GM12874 (cell line): ENCODE data around the gene RASD2.

Experiments
- TF ChIP-seq, protein P1 (sequence below): IDR thresholded peaks from 2 replicates; pipeline ENCODE4 v1.5.1; 2011; ENCODE audit warnings: low read depth, mild to moderate bottlenecking, control low read depth, low read length, moderate library complexity; ENCODE audit not compliant: insufficient read depth

RASD2 gene

DNA sequence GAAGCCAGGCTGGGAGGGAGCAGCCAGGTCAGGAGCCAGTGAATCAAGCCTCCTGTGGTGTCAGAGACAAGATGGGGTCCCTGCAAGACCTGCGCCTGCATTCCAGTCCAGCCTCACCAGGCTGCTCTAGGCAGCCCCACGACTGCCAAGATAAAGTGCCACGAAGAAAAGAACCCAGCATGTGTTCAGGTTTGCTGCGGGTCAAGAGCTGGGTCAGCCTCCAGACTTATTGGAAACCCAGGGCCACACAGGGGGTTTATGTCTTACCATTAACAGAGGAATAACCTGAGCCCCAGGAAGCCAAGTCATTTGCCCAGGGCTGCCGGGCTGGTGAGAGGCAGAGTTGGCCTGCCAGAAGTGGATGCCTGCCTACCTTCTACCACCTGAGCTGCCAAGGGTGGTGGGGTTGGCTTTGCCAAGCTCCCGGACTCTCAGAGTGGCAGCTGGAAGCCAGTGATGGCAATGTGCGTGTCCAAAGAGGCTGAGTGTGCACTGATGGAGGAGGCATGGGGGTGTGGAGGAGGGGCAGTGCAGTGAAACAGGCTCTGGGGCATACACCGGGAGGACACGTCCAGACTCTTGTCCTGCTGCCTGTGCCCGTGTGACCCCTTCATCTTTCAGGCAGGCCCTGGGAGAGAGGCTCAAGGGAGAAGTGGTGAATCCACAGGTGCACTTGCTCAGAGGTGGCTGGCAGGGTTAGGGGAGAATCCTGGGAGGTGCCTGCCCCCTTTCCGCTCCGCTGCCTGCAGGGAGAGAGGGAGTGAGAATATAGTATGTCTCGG lies 1.7 kb downstream of the RASD2 start:
- TF ChIP-seq, protein P1, sequence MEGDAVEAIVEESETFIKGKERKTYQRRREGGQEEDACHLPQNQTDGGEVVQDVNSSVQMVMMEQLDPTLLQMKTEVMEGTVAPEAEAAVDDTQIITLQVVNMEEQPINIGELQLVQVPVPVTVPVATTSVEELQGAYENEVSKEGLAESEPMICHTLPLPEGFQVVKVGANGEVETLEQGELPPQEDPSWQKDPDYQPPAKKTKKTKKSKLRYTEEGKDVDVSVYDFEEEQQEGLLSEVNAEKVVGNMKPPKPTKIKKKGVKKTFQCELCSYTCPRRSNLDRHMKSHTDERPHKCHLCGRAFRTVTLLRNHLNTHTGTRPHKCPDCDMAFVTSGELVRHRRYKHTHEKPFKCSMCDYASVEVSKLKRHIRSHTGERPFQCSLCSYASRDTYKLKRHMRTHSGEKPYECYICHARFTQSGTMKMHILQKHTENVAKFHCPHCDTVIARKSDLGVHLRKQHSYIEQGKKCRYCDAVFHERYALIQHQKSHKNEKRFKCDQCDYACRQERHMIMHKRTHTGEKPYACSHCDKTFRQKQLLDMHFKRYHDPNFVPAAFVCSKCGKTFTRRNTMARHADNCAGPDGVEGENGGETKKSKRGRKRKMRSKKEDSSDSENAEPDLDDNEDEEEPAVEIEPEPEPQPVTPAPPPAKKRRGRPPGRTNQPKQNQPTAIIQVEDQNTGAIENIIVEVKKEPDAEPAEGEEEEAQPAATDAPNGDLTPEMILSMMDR, result no peak

- TF ChIP-seq, protein P1, result no peak
Measured at GRCh38 chr22:35542939-35543516, 2.4 kb downstream of the RASD2 start.

DNA sequence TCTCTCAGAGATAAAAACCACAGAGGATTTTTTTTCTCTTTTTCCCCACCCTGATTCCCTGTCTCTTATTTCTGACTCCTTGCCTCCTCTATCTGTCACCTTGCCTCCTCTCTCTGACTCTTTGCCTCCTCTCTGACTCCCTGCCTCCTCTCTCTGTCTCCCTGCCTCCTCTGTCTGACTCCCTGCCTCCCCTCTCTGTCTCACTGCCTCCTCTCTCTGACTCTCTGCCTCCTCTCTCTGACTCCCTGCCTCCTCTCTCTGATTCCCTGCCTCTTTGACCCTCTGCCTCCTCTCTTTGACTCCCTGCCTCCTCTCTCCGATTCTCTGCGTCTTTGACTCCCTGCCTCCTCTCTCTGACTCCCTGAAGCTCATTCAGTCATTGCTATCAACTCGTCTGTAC lies 3.1 kb downstream of the RASD2 start:
- TF ChIP-seq, protein P1, result no peak

DNA sequence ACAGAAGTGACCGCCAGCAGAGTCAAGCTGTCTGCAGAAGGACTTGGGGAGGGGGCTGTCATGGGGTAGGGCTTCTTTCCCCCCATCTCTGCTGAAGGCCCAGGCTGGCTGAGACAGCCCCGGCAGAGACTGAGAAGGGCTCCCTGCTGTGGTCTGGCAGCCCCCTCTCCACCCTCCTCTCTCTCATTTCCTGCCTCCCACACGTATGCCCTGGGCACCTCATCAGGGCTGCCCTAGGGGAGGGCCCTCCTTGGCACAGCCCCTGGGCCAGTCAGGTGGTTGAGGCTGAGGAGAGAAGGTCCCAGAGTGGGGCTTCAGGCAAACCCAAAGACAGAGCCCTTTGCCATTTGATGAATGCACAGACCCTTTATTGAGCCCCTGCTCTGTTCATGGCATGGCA lies 3.6 kb downstream of the RASD2 start:
- TF ChIP-seq, protein P1, result no peak

GRCh38 chr22:35544827-35545226 lies 4.2 kb downstream of the RASD2 start:
- TF ChIP-seq, protein P1, result no peak

GRCh38 chr22:35546886-35547285 lies 6.3 kb downstream of the RASD2 start:
- TF ChIP-seq, protein P1, result no peak

GRCh38 chr22:35547987-35548721 lies 7.5 kb downstream of the RASD2 start:
- TF ChIP-seq, protein P1, result peak; percentile 53
